Thyroid gland (tissue), 4 donors: ENCODE data around the gene NLRP9. TPM values are rescaled to one million over a fixed set of nuclear protein-coding genes. Genes with fewer than 3 reads are reported as not detected.

ENCODE experiments used
- DNase-seq, 2 donors: peaks; one replicate each; pipeline ENCODE4 v3.0.0-alpha.2; 2019
- H3K27ac ChIP-seq, 3 donors: fragments of 200-600 bp; sonication (generic); 1 replicate in 2 of 3; 2 replicates in 1 of 3; pipeline ENCODE4 v1.5.1; 2016 to 2019; ENCODE audit warnings: mild to moderate bottlenecking in 1 of 3, moderate library complexity in 1 of 3
- H3K27me3 ChIP-seq: fragments of 200-600 bp; sonication (generic); one replicate; pipeline ENCODE4 v1.5.1; 2019
- H3K36me3 ChIP-seq, 2 donors: fragments of 200-600 bp; sonication (generic); one replicate each; pipeline ENCODE4 v1.5.1; 2016 to 2019
- H3K4me1 ChIP-seq, 2 donors: fragments of 200-600 bp; sonication (generic); one replicate each; pipeline ENCODE4 v1.5.1; 2017 to 2019
- H3K4me3 ChIP-seq, 3 donors: fragments of 200-600 bp; sonication (generic); replicated peaks in 1 of 3; 1 replicate in 2 of 3; 2 replicates in 1 of 3; pipeline ENCODE4 v1.5.1; 2016; ENCODE audit warnings: mild to moderate bottlenecking in 1 of 3
- H3K9me3 ChIP-seq: fragments of 200-600 bp; sonication (generic); one replicate; pipeline ENCODE4 v1.5.1; 2017
- POLR2A ChIP-seq, 2 donors: fragments of 450-650 bp; IDR thresholded peaks; one replicate each; pipeline ENCODE4 v1.6.1; 2017; ENCODE audit warnings: antibody characterized with exemption in 2 of 2, mild to moderate bottlenecking in 2 of 2, moderate library complexity in 1 of 2
- WGBS, 2 donors: methylation state at CpG; one replicate each; pipeline ENCODE4 v1.1.5; 2017; 5-methylcytosine and 5-hydroxymethylcytosine counted together
- intact Hi-C: fragments of 100-400 bp; cut with DNase I; formaldehyde crosslinking; loops from one replicate; pipeline ENCODE4 v1.15.1; 2023
- total RNA-seq, 4 donors: library from RNA; depleted of rRNA; stranded (reverse); fragments of >200 nt; gene quantifications; one replicate each; pipeline ENCODE4 v1.2.3, GENCODE V29; 2016
- TF ChIP-seq, protein P1 (sequence below), 6 experiments: fragments of 200-600 bp in 3 of 6; fragments of 450-650 bp in 3 of 6; sonication (generic) in 3 of 6; IDR thresholded peaks; one replicate each; pipeline ENCODE4 v1.5.1; 2016 to 2019; ENCODE audit warnings: antibody characterized with exemption in 6 of 6, mild to moderate bottlenecking in 2 of 6, inconsistent platforms in 1 of 6, moderate library complexity in 1 of 6

NLRP9 gene
- total RNA-seq, 4 donors from 2014 or later, result not detected

DNA sequence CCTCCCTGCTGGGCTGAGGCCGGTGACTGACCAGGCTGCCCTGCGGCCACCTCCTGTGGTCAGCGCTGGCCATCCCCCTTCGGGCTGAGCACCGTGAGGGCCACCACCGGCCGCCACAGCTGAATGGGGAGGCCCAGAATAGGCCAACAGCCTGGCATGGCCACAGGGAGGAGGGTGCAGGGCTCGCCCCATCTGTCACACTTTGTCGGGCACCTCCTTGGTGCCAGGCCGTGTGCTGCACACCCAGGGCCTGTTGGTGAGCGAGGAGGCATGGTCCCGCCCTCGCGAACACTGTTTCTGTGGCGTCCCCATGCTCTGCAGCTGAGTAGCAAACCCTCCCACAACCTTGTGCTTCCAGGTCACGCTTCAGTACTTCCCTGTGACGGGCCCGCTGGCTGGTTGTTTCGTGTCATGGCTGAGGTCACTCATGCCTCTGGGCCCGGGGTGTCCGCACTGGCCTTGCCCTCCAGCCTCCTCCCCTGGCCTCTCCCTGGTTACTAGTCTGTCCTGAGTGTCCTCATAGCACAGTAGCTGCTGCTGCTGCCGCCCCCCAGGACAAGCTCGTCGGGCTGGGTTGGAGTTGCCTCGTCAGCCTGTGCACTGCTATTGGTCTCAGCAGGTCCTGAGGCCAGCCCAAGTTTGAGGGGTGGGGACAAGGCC lies 48.0 kb downstream of the NLRP9 start:
- no peak overlapping the region for H3K27ac ChIP-seq
- H3K4me3 ChIP-seq, result no peak overlapping the region
- intact Hi-C loops, result no loop called here
- no peaks in the 10 kb centered on the region for H3K4me1 ChIP-seq
- H3K9me3 ChIP-seq, result no peaks in the 10 kb centered on the region
- H3K36me3 ChIP-seq, result peaks cover 75 to 77% of the 10 kb centered on the region in 2 donors
- TF ChIP-seq, protein P1, sequence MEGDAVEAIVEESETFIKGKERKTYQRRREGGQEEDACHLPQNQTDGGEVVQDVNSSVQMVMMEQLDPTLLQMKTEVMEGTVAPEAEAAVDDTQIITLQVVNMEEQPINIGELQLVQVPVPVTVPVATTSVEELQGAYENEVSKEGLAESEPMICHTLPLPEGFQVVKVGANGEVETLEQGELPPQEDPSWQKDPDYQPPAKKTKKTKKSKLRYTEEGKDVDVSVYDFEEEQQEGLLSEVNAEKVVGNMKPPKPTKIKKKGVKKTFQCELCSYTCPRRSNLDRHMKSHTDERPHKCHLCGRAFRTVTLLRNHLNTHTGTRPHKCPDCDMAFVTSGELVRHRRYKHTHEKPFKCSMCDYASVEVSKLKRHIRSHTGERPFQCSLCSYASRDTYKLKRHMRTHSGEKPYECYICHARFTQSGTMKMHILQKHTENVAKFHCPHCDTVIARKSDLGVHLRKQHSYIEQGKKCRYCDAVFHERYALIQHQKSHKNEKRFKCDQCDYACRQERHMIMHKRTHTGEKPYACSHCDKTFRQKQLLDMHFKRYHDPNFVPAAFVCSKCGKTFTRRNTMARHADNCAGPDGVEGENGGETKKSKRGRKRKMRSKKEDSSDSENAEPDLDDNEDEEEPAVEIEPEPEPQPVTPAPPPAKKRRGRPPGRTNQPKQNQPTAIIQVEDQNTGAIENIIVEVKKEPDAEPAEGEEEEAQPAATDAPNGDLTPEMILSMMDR (IDR thresholded peaks at IDR 0.05), result no peak
- no peak for TF ChIP-seq POLR2A (IDR thresholded peaks at IDR 0.05)
- no peaks in the 10 kb centered on the region for H3K27me3 ChIP-seq
- 88 to 93% methylated on average over 5 to 18 of the region's 25 CpGs for WGBS, 2 donors
- no peak for DNase-seq

DNA sequence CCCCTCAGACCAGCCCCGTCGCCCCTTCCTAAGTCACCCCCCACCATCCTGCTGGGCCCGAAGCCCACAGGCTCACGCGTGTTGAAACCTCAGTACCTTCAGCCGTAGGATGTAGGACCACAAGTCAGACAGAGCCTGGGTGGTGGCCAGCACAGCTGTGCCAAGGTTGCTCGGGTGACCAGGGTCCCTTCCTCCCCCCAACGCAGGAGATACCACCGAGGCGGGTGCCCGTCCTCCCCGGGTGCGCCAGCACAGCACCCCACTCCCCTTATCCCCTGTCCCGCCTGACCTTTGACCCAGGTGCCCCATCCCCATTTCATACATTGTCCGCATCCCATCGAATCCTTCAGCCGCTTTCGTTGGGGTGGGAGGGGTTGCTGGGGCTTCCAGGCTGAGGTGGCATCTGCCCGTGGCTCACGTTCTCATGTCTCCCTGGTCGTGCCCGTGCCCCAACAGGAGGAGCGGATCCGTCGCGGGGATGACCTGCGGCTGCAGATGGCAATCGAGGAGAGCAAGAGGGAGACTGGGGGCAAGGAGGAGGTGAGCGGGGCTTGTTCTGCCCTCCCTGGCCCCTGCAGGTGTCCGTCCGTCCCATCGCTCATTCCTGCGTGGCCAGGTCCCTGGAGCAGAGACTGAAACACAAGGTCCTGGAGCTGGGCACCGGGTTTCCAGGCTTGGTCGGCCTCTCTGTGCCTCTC lies 48.6 kb downstream of the NLRP9 start:
- Histone ChIP-seq H3K27me3 (no peaks in the 10 kb centered on the region), H3K9me3 (no peaks in the 10 kb centered on the region), H3K27ac (no peak overlapping the region), H3K4me1 (no peaks in the 10 kb centered on the region), H3K4me3 (no peak overlapping the region), H3K36me3 (peaks cover 74 to 76% of the 10 kb centered on the region in 2 donors)
- no peak for TF ChIP-seq POLR2A (IDR thresholded peaks at IDR 0.05)
- TF ChIP-seq, protein P1 (IDR thresholded peaks at IDR 0.05), result no peak
- WGBS, 2 donors, result 94 to 96% methylated on average over 35 of the region's 35 CpGs
- intact Hi-C loops, result no loop called here
- DNase-seq, result no peak

DNA sequence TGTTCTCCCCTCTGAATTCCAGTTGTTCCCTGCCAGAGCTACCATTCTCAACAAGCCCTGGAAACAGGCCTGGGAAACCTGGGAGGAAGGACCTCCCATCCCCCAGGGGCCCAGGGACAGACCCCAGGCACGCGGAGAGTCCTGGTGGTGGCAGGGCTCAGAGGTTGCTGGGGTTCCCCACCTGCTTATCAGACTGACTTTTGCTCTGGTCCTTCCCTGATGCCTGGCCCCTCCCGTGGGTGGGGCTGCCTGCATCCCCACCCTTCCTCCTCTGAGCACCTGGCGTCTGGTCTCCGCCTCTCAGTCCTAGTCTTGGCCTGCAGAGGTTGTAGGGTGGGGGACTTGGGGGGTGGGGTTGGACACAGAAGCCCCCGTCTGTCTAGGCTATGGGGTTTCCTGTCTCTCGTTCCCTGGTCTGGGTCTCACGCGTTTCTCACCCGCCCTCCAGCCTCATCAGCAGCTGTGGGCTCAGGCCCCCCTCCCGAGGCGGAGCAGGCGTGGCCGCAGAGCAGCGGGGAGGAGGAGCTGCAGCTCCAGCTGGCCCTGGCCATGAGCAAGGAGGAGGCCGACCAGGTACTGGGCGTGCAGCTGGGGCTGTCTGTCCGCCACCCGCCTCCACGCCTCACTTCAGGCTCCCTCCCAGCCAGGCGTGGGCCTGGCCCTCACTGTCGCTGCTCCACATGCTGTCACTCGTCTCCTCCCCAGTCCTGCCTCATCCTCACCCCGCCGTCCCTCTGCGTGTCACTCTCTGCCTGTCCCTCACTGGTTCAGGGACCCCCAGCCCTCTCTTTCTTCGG lies 49.6 kb downstream of the NLRP9 start:
- no peak for DNase-seq
- 79 to 92% methylated on average over 19 to 25 of the region's 27 CpGs for WGBS, 2 donors
- Histone ChIP-seq H3K4me1 (no peaks in the 10 kb centered on the region), H3K27me3 (no peaks in the 10 kb centered on the region), H3K4me3 (no peak overlapping the region), H3K36me3 (peaks cover 66 to 68% of the 10 kb centered on the region in 2 donors), H3K9me3 (no peaks in the 10 kb centered on the region), H3K27ac (no peak overlapping the region)
- intact Hi-C loops, result no loop called here
- no peak for TF ChIP-seq POLR2A (IDR thresholded peaks at IDR 0.05)
- TF ChIP-seq, protein P1 (IDR thresholded peaks at IDR 0.05), result no peak

DNA sequence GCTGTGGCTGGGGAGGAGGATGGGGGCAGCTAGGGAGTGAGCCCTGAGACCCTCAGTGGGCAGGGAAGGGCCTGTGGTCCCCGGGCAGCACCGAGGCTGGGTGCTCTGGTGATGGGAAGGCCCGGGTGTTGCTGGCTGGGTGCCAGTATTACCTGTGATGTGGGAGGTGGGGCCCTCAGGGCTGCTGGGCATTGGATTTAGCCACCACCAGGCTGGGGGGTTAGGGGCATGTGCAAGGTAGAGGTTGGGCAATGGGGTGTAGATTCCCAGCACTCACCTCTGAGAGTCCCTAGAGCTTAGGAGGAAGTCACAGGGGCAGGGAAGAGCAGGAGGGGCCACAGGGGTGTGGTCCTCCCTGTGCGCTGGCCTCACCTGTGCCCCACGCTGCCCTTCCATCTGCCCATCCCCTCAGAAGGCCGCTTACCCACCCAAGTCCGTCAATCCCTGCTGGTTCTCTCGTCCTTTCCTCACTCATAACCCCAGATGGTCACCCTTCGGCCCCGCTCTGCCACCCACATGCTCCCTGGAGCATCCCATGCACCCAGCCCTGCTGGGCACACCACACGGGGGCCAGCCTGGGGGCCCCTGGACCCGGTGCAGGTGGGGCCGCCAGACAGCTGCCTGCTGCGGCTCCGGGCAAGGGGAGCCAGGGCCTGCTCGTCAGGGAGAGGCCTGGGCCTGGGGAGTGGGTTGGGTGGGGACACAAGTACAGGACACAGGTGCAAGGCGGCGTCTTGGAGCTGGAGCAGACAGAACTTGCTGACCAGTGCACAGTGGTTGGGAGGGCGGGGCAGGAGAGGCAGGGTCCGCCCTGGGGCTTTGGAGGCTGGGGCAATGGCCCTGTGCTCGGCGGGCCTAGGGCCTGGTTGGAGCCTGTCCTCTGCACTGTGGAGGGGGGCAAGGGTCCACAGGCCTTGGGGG lies 50.7 kb downstream of the NLRP9 start:
- H3K4me3 ChIP-seq, result no peak overlapping the region
- H3K4me1 ChIP-seq, result no peaks in the 10 kb centered on the region
- 90% methylated on average over 21 of the region's 22 CpGs for WGBS, 2 donors
- DNase-seq, result no peak
- H3K36me3 ChIP-seq, result peaks cover 55 to 57% of the 10 kb centered on the region in 2 donors
- no peaks in the 10 kb centered on the region for H3K9me3 ChIP-seq
- H3K27ac ChIP-seq, result no peak overlapping the region
- intact Hi-C loops, result no loop called here
- no peaks in the 10 kb centered on the region for H3K27me3 ChIP-seq
- no peak for TF ChIP-seq POLR2A (IDR thresholded peaks at IDR 0.05)
- TF ChIP-seq, protein P1 (IDR thresholded peaks at IDR 0.05), result no peak
